Caco-2 (cell line): ENCODE data around the gene AKAP12. TPM values are rescaled to one million over a fixed set of nuclear protein-coding genes. Genes with fewer than 3 reads are reported as not detected.

Experiments used
- BruUV-seq: library from RNA; stranded (reverse); fragments of 400-500 nt; replicated peaks from 2 replicates; lab custom pipeline; 2021; lab: Mats Ljungman, UMichigan
- CTCF ChIA-PET: fragments of 300-600 bp; sonication (Branson Sonifier 250); formaldehyde crosslinking; loops from one replicate; lab custom pipeline; 2022; ENCODE audit warnings: antibody characterized with exemption; lab: Charles Lee
- POLR2A ChIA-PET: fragments of 300-600 bp; sonication (Branson Sonifier 250); formaldehyde crosslinking; loops from one replicate; lab custom pipeline; 2022; ENCODE audit warnings: antibody characterized with exemption; lab: Charles Lee
- DNase-seq, 2 experiments: peaks; one replicate each; pipeline versions ENCODE4 v3.0.0 to v3.0.0-alpha.2; 2020 to 2022
- H3K27me3 ChIP-seq: replicated peaks from 2 replicates; pipeline ENCODE4 v1.6.0; 2011; ENCODE audit warnings: low read length; ENCODE audit not compliant: control insufficient read depth, insufficient read depth
- H3K36me3 ChIP-seq: 2 replicates; pipeline ENCODE4 v1.5.1; 2011; ENCODE audit warnings: low read length; ENCODE audit not compliant: control insufficient read depth, insufficient read depth
- H3K4me1 ChIP-seq: fragments of 250-450 bp; sonication (Bioruptor Pico); 2 replicates; pipeline ENCODE4 v1.5.1; 2020; ENCODE audit warnings: mild to moderate bottlenecking
- H3K4me3 ChIP-seq: 2 replicates; pipeline ENCODE4 v1.5.1; 2011; ENCODE audit warnings: low read depth, mild to moderate bottlenecking, control low read depth, low read length
- H3K9me3 ChIP-seq: fragments of 250-450 bp; sonication (Bioruptor Pico); 2 replicates; pipeline ENCODE4 v1.5.1; 2020; ENCODE audit warnings: mild to moderate bottlenecking, moderate library complexity
- H3K27ac Mint-ChIP-seq: one replicate; pipeline ENCODE4 v1.8.0; 2022; ENCODE audit warnings: mixed read lengths; ENCODE audit not compliant: unreplicated experiment
- H3K27me3 Mint-ChIP-seq: one replicate; pipeline ENCODE4 v1.8.0; 2022; ENCODE audit warnings: mixed read lengths; ENCODE audit not compliant: insufficient read depth, unreplicated experiment
- H3K36me3 Mint-ChIP-seq: one replicate; pipeline ENCODE4 v1.8.0; 2022; ENCODE audit warnings: mild to moderate bottlenecking, mixed read lengths; ENCODE audit not compliant: insufficient read depth, unreplicated experiment
- H3K4me1 Mint-ChIP-seq: one replicate; pipeline ENCODE4 v1.8.0; 2022; ENCODE audit warnings: low read depth, mixed read lengths; ENCODE audit not compliant: unreplicated experiment
- H3K4me3 Mint-ChIP-seq: one replicate; pipeline ENCODE4 v1.8.0; 2022; ENCODE audit warnings: mild to moderate bottlenecking, moderate library complexity, mixed read lengths; ENCODE audit not compliant: unreplicated experiment
- H3K9me3 Mint-ChIP-seq: one replicate; pipeline ENCODE4 v1.8.0; 2022; ENCODE audit warnings: mixed read lengths; ENCODE audit not compliant: unreplicated experiment
- CTCF ChIP-seq, 2 experiments: fragments of 200-600 bp in 1 of 2; IDR thresholded peaks; 1 replicate in 1 of 2; 2 replicates in 1 of 2; pipeline versions ENCODE4 v1.5.1 to v1.8.0; 2011 to 2022; ENCODE audit warnings: antibody characterized with exemption in 1 of 2, control low read depth in 1 of 2, inconsistent platforms in 1 of 2, low read depth in 1 of 2, low read length in 1 of 2, mild to moderate bottlenecking in 1 of 2, moderate library complexity in 1 of 2; ENCODE audit not compliant: insufficient read depth in 1 of 2, severe bottlenecking in 1 of 2, unreplicated experiment in 1 of 2
- intact Hi-C: fragments of 100-400 bp; cut with micrococcal nuclease; formaldehyde crosslinking; loops from one replicate; pipeline ENCODE4 v1.10.0; 2022; ENCODE audit not compliant: unreplicated experiment
- total RNA-seq: library from RNA; stranded (reverse); gene quantifications from 2 replicates; pipeline ENCODE4 v1.2.3, GENCODE V29; 2022

The AKAP12 gene
- total RNA-seq, 1 experiment from 2014 or later = 0.93 TPM

DNA sequence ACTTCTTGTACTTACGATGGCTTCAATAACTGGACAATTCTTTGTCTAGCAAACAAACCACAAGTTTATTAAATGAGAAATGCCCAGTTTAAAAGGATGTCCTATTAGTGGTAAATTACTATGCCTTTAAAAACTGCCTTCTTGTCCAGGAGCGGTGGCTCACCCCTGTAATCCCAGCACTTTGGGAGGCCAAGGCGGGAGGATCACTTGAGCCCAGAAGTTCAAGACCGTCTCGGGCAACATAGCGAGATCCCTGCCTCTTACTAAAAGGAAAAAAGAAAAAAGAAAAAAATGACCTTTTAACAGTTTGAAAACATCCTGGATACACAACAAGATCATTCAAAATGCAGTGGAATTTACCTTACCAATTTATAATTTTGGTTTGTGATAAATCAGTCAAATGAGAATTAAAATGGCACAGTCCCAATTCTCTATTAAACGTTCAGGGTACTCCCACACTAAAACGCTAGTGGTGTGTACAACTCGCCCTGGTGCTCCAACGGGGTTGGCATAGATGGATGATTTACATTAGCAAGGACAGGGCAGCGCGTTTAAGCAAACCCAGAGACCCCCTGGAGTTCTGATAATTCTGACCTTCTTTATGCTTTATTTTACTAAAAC lies 149.3 kb downstream of the AKAP12 start:
- Mint-ChIP-seq H3K27me3 (no peaks in the 10 kb centered on the region), H3K4me1 (peaks cover 18% of the 10 kb centered on the region), H3K27ac (peak overlapping the region; percentile 91), H3K9me3 (no peaks in the 10 kb centered on the region), H3K36me3 (peaks cover 16% of the 10 kb centered on the region), H3K4me3 (peak overlapping the region; percentile 88)
- BruUV-seq = TSS peak; percentile 38
- no peak for TF ChIP-seq CTCF (IDR thresholded peaks at IDR 0.05; ENCODE audit: insufficient read depth in 1 of 2, low read depth in 1 of 2, low read length in 1 of 2, severe bottlenecking in 1 of 2, unreplicated experiment in 1 of 2)
- no peaks in the 10 kb centered on the region for H3K9me3 ChIP-seq
- DNase-seq = no peak
- no peaks in the 10 kb centered on the region for H3K27me3 ChIP-seq
- peaks cover 1% of the 10 kb centered on the region; the same call in 1 of the 2 replicates for H3K36me3 ChIP-seq
- peak overlapping the region; percentile 72 for H3K4me3 ChIP-seq
- intact Hi-C loops = no loop called here
- CTCF ChIA-PET = interaction anchor here (0.7 kb wide), 1 partner anchor 17 kb away, joined by 4 read pairs; no protein-coding TSS in a partner anchor
- H3K4me1 ChIP-seq = peaks cover 17% of the 10 kb centered on the region
- POLR2A ChIA-PET = interaction anchor here (0.7 kb wide), 2 partner anchors 34 to 462 kb away, joined by 3 to 7 read pairs; no protein-coding TSS in a partner anchor

GRCh38 chr6:151389618-151390275 lies 150.0 kb downstream of the AKAP12 start:
- no TSS peak for BruUV-seq
- peak overlapping the region; percentile 91 for H3K27ac Mint-ChIP-seq
- Histone ChIP-seq H3K4me1 (peaks cover 17% of the 10 kb centered on the region), H3K9me3 (no peaks in the 10 kb centered on the region), H3K4me3 (peak overlapping the region; percentile 72), H3K36me3 (peaks cover 1% of the 10 kb centered on the region; the same call in 1 of the 2 replicates), H3K27me3 (no peaks in the 10 kb centered on the region)
- H3K27me3 Mint-ChIP-seq = no peaks in the 10 kb centered on the region
- peaks cover 16% of the 10 kb centered on the region for H3K36me3 Mint-ChIP-seq
- POLR2A ChIA-PET = interaction anchor here (0.5 to 1.0 kb wide), 5 partner anchors 35 to 851 kb away, joined by 3 to 8 read pairs (median 5); no protein-coding TSS in a partner anchor
- peak; percentile 63 to 68 for DNase-seq
- H3K4me3 Mint-ChIP-seq = peak overlapping the region; percentile 88
- H3K9me3 Mint-ChIP-seq = no peaks in the 10 kb centered on the region
- intact Hi-C loops = loop anchor here (2.0 kb wide), 1 partner anchor 63 kb away; the partner anchor contains the start of gene RMND1
- no peak for TF ChIP-seq CTCF (IDR thresholded peaks at IDR 0.05; ENCODE audit: insufficient read depth in 1 of 2, low read depth in 1 of 2, low read length in 1 of 2, severe bottlenecking in 1 of 2, unreplicated experiment in 1 of 2)
- CTCF ChIA-PET = interaction anchor here (0.7 kb wide), 1 partner anchor 17 kb away, joined by 4 read pairs; no protein-coding TSS in a partner anchor
- H3K4me1 Mint-ChIP-seq = peaks cover 18% of the 10 kb centered on the region

DNA sequence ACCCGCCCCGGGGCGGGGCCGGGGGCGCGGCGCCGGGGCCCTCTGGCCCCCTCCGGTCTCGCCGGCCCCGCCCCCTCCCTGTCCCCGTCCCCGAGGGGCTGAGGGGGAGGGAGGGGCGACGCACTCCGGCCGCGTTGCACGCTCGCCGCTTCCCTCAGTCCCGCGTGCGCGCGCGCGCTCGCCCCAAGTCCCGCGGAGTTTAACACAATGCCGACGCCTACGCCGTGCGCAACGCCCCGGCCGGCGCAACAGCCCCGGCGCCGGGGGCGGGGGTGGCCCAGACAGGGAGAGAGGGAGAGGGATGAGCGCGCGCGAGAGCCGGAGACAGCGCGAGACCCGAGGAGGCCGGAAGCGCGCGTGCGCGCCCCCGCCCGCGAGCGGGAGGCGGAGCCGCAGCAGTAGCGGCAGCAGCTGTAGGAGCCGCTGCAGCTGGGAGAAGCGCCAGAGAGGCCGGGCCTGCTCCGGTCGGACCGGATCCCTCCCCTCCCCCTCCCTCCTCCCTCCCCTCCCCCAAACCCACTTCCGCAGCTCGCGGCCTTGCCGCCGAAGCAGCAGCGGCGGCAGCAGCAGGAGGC lies 150.6 kb downstream of the AKAP12 start:
- no peaks in the 10 kb centered on the region for H3K27me3 Mint-ChIP-seq
- no peaks in the 10 kb centered on the region for H3K9me3 Mint-ChIP-seq
- Histone ChIP-seq H3K4me1 (peaks cover 17% of the 10 kb centered on the region), H3K4me3 (peak overlapping the region; percentile 72), H3K27me3 (no peaks in the 10 kb centered on the region), H3K36me3 (peaks cover 1% of the 10 kb centered on the region; the same call in 1 of the 2 replicates), H3K9me3 (no peaks in the 10 kb centered on the region)
- BruUV-seq = no TSS peak
- POLR2A ChIA-PET = interaction anchor here (0.6 to 1.0 kb wide), 3 partner anchors 460 to 851 kb away, joined by 3 to 8 read pairs (median 4); no protein-coding TSS in a partner anchor
- intact Hi-C loops = loop anchor here (2.0 kb wide), 1 partner anchor 62 kb away; the partner anchor contains the start of gene RMND1
- peaks cover 18% of the 10 kb centered on the region for H3K4me1 Mint-ChIP-seq
- H3K27ac Mint-ChIP-seq = peak overlapping the region; percentile 91
- CTCF ChIA-PET = interaction anchor here (0.6 kb wide), 1 partner anchor 482 kb away, joined by 4 read pairs; no protein-coding TSS in a partner anchor
- H3K4me3 Mint-ChIP-seq = peak overlapping the region; percentile 88
- no peak for TF ChIP-seq CTCF (IDR thresholded peaks at IDR 0.05; ENCODE audit: insufficient read depth in 1 of 2, low read depth in 1 of 2, low read length in 1 of 2, severe bottlenecking in 1 of 2, unreplicated experiment in 1 of 2)
- H3K36me3 Mint-ChIP-seq = peaks cover 16% of the 10 kb centered on the region
- peak; percentile 97 to 98 for DNase-seq
